BE2C (cell line): ENCODE results near the gene ADCY5.

Experiments used
- DNase-seq: peaks from one replicate; pipeline ENCODE4 v3.0.0-alpha.2; 2020
- H3K27me3 ChIP-seq: fragments of 250-450 bp; sonication (Bioruptor Pico); 2 replicates; pipeline ENCODE4 v1.5.1; 2020; ENCODE audit warnings: mild to moderate bottlenecking
- H3K36me3 ChIP-seq: fragments of 250-450 bp; sonication (Bioruptor Pico); 2 replicates; pipeline ENCODE4 v1.5.1; 2020; ENCODE audit warnings: mild to moderate bottlenecking
- H3K4me1 ChIP-seq: fragments of 250-450 bp; sonication (Bioruptor Pico); 2 replicates; pipeline ENCODE4 v1.5.1; 2020
- H3K4me3 ChIP-seq: 2 replicates; pipeline ENCODE4 v1.5.1; 2011; ENCODE audit warnings: low read depth, low read length
- H3K9me3 ChIP-seq: fragments of 250-450 bp; sonication (Bioruptor Pico); 2 replicates; pipeline ENCODE4 v1.5.1; 2020
- TF ChIP-seq, protein P1 (sequence below): IDR thresholded peaks from 2 replicates; pipeline ENCODE4 v1.5.1; 2012; ENCODE audit warnings: mild to moderate bottlenecking, low read depth, low read length

The ADCY5 gene

DNA sequence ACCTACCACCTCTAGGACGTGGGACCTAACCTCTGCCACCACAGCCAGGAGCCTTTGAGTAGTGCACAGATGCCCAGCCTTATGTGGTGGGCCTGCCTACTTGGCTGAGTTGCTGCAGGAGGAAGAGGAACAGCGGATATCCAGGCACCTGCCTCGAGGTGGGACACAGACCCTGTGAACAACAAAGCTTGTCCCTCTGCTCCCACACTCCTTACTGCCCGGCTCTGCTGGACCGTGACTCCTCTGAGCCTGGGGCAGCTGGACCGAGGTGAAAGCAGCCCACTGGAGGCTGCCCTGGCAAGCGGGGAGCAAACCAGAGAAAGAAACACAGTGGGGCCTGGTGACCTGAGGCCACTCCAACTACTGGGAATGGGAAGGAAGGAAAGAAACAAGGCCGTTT is 149.3 kb downstream of the ADCY5 start:
- Histone ChIP-seq H3K4me1 (no peaks in the 10 kb centered on the region; the same call in 1 of the 2 replicates), H3K4me3 (no peak overlapping the region), H3K36me3 (no peaks in the 10 kb centered on the region), H3K27me3 (no peaks in the 10 kb centered on the region), H3K9me3 (no peaks in the 10 kb centered on the region)
- no peak for DNase-seq
- TF ChIP-seq, protein P1, sequence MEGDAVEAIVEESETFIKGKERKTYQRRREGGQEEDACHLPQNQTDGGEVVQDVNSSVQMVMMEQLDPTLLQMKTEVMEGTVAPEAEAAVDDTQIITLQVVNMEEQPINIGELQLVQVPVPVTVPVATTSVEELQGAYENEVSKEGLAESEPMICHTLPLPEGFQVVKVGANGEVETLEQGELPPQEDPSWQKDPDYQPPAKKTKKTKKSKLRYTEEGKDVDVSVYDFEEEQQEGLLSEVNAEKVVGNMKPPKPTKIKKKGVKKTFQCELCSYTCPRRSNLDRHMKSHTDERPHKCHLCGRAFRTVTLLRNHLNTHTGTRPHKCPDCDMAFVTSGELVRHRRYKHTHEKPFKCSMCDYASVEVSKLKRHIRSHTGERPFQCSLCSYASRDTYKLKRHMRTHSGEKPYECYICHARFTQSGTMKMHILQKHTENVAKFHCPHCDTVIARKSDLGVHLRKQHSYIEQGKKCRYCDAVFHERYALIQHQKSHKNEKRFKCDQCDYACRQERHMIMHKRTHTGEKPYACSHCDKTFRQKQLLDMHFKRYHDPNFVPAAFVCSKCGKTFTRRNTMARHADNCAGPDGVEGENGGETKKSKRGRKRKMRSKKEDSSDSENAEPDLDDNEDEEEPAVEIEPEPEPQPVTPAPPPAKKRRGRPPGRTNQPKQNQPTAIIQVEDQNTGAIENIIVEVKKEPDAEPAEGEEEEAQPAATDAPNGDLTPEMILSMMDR: no peak

DNA sequence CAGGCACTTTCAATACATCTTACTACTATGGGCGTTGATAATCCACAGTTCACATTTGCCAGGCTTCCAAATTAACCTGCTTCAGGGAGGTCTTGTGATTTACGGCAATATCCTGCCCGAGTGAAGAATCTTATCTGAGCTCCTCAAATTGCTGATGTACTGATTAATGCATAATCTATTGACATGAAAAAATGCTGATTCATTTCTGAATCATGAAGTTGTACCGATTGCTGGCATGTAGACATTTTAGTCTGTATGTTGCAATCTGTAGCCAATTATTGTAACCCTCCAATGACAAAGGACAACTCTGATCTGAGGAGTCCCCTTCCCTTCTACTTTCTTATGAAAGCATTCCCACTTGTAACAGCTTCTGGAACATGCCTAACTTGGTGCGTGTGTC is 150.0 kb downstream of the ADCY5 start:
- Histone ChIP-seq H3K4me1 (no peaks in the 10 kb centered on the region; the same call in 1 of the 2 replicates), H3K4me3 (no peak overlapping the region), H3K36me3 (no peaks in the 10 kb centered on the region), H3K9me3 (no peaks in the 10 kb centered on the region), H3K27me3 (no peaks in the 10 kb centered on the region)
- DNase-seq: no peak
- TF ChIP-seq, protein P1: no peak

DNA sequence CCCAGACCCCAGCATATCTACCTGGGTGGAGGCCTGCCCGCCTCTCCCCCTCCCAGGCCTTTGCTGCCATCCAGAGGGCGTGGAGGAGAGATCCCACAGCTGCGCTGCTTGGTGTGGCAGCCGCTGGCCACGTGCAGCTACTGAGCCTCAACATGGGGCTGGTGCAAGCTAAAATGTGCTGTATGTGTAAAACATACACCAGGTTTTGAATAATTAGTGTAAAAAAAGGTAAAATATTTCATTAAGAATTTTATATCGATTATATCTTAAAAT is 151.3 kb downstream of the ADCY5 start:
- TF ChIP-seq, protein P1: peak; percentile 29
- Histone ChIP-seq H3K9me3 (no peaks in the 10 kb centered on the region), H3K4me3 (no peak overlapping the region), H3K4me1 (no peaks in the 10 kb centered on the region; the same call in 1 of the 2 replicates), H3K27me3 (no peaks in the 10 kb centered on the region), H3K36me3 (no peaks in the 10 kb centered on the region)
- DNase-seq: no peak

DNA sequence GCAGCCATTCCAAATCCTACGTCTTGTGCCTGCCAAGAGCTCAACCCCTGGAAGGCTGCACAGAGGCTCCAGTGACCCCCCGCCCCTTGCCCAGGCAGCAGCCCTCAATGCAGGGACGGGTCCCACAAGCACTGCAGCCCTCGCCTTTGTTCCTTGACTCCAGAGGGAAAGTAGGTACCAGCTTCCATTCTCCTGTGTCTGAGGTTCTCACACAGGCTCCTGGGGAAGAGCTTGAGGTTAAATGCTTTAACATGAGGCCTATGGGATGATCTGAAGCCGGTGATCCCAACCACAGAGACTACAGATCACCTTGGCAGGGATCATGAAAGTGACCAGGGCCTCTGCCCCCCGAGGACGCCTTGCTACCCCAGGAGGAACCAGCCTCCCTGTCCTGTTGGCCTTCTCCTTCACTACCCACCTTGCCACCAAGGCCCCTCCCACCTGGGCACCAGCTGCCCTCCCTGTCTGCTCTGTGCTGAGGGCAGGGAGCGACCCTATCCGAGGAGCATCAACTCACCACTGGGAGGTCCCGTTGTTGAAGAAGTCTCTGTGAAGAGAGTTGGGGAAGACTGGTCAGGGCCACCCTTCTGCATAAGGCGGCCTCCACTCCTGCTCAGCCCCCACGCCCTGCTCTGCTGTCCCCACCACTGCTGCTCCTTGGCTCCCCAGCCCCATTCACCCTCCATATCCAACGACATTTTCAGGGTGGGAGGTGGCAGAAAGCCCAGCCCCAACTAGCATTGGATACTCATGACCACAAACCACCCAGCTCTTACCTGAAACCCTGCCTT is 151.9 kb downstream of the ADCY5 start:
- Histone ChIP-seq H3K36me3 (no peaks in the 10 kb centered on the region), H3K4me1 (no peaks in the 10 kb centered on the region; the same call in 1 of the 2 replicates), H3K27me3 (no peaks in the 10 kb centered on the region), H3K4me3 (no peak overlapping the region), H3K9me3 (no peaks in the 10 kb centered on the region)
- no peak for DNase-seq
- TF ChIP-seq, protein P1: no peak

DNA sequence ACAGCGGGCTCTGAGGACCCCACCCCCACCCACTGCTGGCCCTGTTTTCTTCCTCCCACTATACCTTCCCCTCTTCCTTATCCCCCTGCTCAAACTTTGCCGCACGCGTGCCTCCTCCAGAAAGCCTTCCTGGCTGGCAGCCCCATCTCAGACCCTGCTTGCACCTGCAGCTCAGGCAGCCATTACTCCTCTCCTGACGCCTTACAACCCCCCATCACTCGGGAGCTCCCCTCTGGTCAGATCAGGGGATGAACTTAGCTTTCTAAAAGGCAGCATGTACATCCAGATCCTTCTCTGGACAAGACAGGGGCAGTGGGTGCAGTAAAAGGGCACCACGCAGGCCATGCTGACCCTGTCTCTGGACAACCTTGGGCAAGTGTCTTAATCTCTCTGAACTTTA is 152.6 kb downstream of the ADCY5 start:
- DNase-seq: no peak
- Histone ChIP-seq H3K4me1 (no peaks in the 10 kb centered on the region; the same call in 1 of the 2 replicates), H3K9me3 (no peaks in the 10 kb centered on the region), H3K4me3 (no peak overlapping the region), H3K36me3 (no peaks in the 10 kb centered on the region), H3K27me3 (no peaks in the 10 kb centered on the region)
- TF ChIP-seq, protein P1: no peak

DNA sequence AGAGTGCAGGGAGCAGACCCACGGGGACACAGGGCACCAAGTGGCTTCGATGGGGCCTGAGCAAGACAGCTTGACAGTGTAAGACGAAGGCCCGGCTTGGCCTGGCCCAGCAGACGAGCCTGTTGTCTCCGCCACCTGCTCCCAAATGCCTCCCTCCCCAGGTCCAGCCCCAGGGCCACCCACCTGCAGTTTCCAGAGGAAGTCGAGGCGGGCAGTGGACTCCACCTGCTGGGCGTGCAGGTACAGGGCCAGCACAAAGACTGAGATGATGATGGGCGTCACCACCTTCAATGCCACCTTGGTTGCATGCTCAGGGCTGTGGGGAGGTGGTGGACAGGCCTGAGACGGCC is 153.0 kb downstream of the ADCY5 start:
- no peaks in the 10 kb centered on the region for H3K27me3 ChIP-seq
- TF ChIP-seq, protein P1: no peak
- H3K4me1 ChIP-seq: no peaks in the 10 kb centered on the region; the same call in 1 of the 2 replicates
- no peak overlapping the region for H3K4me3 ChIP-seq
- no peaks in the 10 kb centered on the region for H3K36me3 ChIP-seq
- no peak for DNase-seq
- no peaks in the 10 kb centered on the region for H3K9me3 ChIP-seq
